ENCODE measurements around the gene CSNK1E.
"Not testable (repeated sequence)": the region's sequence is repeated elsewhere in the genome, so short reads cannot be mapped to it uniquely, and the experiment has no call there.

Gene CSNK1E

GRCh38 chr22:38317122-38317994 lies at the start of gene CSNK1E:
Gene CSNK1E (minus strand): TSS chr22:38317433. CDS start chr22:38314157, 3,276 bp downstream.
- peak; percentile 33 to 57 for DNase-seq

GRCh38 chr22:38365829-38366228 lies 48.6 kb upstream of the CSNK1E start:
- not testable (repeated sequence) for DNase-seq

- not testable (repeated sequence) for DNase-seq
Observed at GRCh38 chr22:38365174-38365573, 47.9 kb upstream of the CSNK1E start.

GRCh38 chr22:38360560-38360959 lies 43.3 kb upstream of the CSNK1E start:
- DNase-seq, result not testable (repeated sequence)

GRCh38 chr22:38359817-38360216 lies 42.6 kb upstream of the CSNK1E start:
- DNase-seq, result not testable (repeated sequence)

GRCh38 chr22:38357971-38358370 lies 40.7 kb upstream of the CSNK1E start:
- not testable (repeated sequence) for DNase-seq

- DNase-seq, result no peak
Observed at GRCh38 chr22:38355275-38355674, 38.0 kb upstream of the CSNK1E start.

- no peak for DNase-seq
Observed at GRCh38 chr22:38353701-38354100, 36.5 kb upstream of the CSNK1E start.

GRCh38 chr22:38353142-38353629 lies 36.0 kb upstream of the CSNK1E start:
- DNase-seq, result peak; percentile 11 to 15

GRCh38 chr22:38352436-38352835 lies 35.2 kb upstream of the CSNK1E start:
- DNase-seq, result no peak

GRCh38 chr22:38350444-38351359 lies 33.5 kb upstream of the CSNK1E start:
- DNase-seq, result no peak

GRCh38 chr22:38348751-38349496 lies 31.7 kb upstream of the CSNK1E start:
- no peak for DNase-seq

GRCh38 chr22:38347944-38348750 lies 30.9 kb upstream of the CSNK1E start:
- DNase-seq, result no peak

GRCh38 chr22:38347181-38347943 lies 30.1 kb upstream of the CSNK1E start:
- no peak for DNase-seq

- DNase-seq, result no peak
Observed at GRCh38 chr22:38346506-38346905, 29.3 kb upstream of the CSNK1E start.

- DNase-seq, result no peak
Observed at GRCh38 chr22:38345782-38346181, 28.5 kb upstream of the CSNK1E start.

GRCh38 chr22:38339893-38340292 lies 22.7 kb upstream of the CSNK1E start:
- DNase-seq, result not testable (repeated sequence)

- DNase-seq, result no peak
Observed at GRCh38 chr22:38338772-38339379, 21.6 kb upstream of the CSNK1E start.

GRCh38 chr22:38336699-38337098 lies 19.5 kb upstream of the CSNK1E start:
- DNase-seq, result no peak

- DNase-seq, result no peak
Observed at GRCh38 chr22:38335077-38335476, 17.8 kb upstream of the CSNK1E start.

All from NCI-H2081 (cell line).